Right lobe of liver (tissue), 4 donors: ENCODE data around the gene PRR29.

Source experiments
- CTCF ChIP-seq, 4 donors: fragments of 200-600 bp in 3 of 4; fragments of 450-650 bp in 1 of 4; IDR thresholded peaks; one replicate each; pipeline versions ENCODE4 v1.5.1 to v1.8.0; 2016 to 2022; ENCODE audit warnings: antibody characterized with exemption in 4 of 4, mild to moderate bottlenecking in 2 of 4
- POLR2A ChIP-seq: fragments of 450-650 bp; IDR thresholded peaks from one replicate; pipeline ENCODE4 v1.6.1; 2017; ENCODE audit warnings: antibody characterized with exemption, mild to moderate bottlenecking
- donor health status: DM: no; HTN: no; CAD: no.
- donor health status: DM: no; HTN: no; CAD: no.
- donor health status: DM: no; HTN: yes; CAD: no.

GRCh38 chr17:63963123-63963522 is 35.0 kb upstream of the PRR29 start:
- TF ChIP-seq CTCF (IDR thresholded peaks at IDR 0.05) (no peak), POLR2A (no peak)
